Uterus (tissue), 4 donors: Measurements from ENCODE around the gene FAM90A1. TPM values are rescaled to one million over a fixed set of nuclear protein-coding genes. Genes with fewer than 3 reads are reported as not detected.
"Not testable (repeated sequence)": the region's sequence is repeated elsewhere in the genome, so short reads cannot be mapped to it uniquely, and the experiment has no call there.

ENCODE experiments used
- DNase-seq, 2 donors: peaks; one replicate each; pipeline ENCODE4 v3.0.0-alpha.2; 2019 to 2020
- H3K27ac ChIP-seq, 2 donors: fragments of 200-600 bp; sonication (generic); 1 replicate in 1 of 2; 2 replicates in 1 of 2; pipeline ENCODE4 v1.5.1; 2016 to 2018
- H3K27me3 ChIP-seq, 2 donors: fragments of 200-600 bp; sonication (generic); one replicate each; pipeline ENCODE4 v1.5.1; 2018 to 2019; ENCODE audit warnings: control low read depth in 1 of 2
- H3K36me3 ChIP-seq, 2 donors: fragments of 200-600 bp; sonication (generic); one replicate each; pipeline ENCODE4 v1.5.1; 2019; ENCODE audit warnings: control low read depth in 1 of 2
- H3K4me1 ChIP-seq, 2 donors: fragments of 200-600 bp; sonication (generic); one replicate each; pipeline ENCODE4 v1.5.1; 2018 to 2019; ENCODE audit warnings: control low read depth in 1 of 2
- H3K4me3 ChIP-seq, 2 donors: fragments of 200-600 bp; sonication (generic); 1 replicate in 1 of 2; 2 replicates in 1 of 2; pipeline ENCODE4 v1.5.1; 2018 to 2019; ENCODE audit warnings: mild to moderate bottlenecking in 1 of 2
- H3K9me3 ChIP-seq, 2 donors: fragments of 200-600 bp; sonication (generic); one replicate each; pipeline ENCODE4 v1.5.1; 2019; ENCODE audit warnings: control low read depth in 1 of 2
- intact Hi-C: fragments of 100-400 bp; cut with DNase I; formaldehyde crosslinking; loops from one replicate; pipeline ENCODE4 v1.15.1; 2023; ENCODE audit warnings: low total_unique reads
- total RNA-seq, 4 donors: library from RNA; depleted of rRNA in 3 of 4; stranded (reverse); fragments of >200 nt in 3 of 4; gene quantifications; one replicate each; pipeline versions ENCODE4 v1.1.0 to v1.2.4, GENCODE V29; 2014 to 2023
- donor health status: DM: yes; HTN: yes; CAD: no.

Gene FAM90A1
- under 1 TPM in 1 of 4 donors, not detected in 3; 0.21 TPM for total RNA-seq

GRCh38 chr12:8226992-8227731 is at the start of gene FAM90A1:
TSS of gene FAM90A1 (minus strand) at chr12:8227618. CDS start at chr12:8224832, 2,786 bp downstream.
- H3K9me3 ChIP-seq, intact Hi-C loops, H3K36me3 ChIP-seq, H3K4me1 ChIP-seq, H3K27me3 ChIP-seq, H3K27ac ChIP-seq: not testable (repeated sequence)
- H3K4me3 ChIP-seq, result peak within 1 kb of the TSS; percentile 6 to 29
- peak in 1 of 2 donors; percentile 44 for DNase-seq

GRCh38 chr12:8276397-8276796 is 49.0 kb upstream of the FAM90A1 start:
- H3K9me3 ChIP-seq, H3K27me3 ChIP-seq, H3K27ac ChIP-seq, H3K4me1 ChIP-seq, DNase-seq, H3K4me3 ChIP-seq, intact Hi-C loops, H3K36me3 ChIP-seq: not testable (repeated sequence)

- H3K27me3 ChIP-seq, intact Hi-C loops: not testable (repeated sequence)
Observed at GRCh38 chr12:8266706-8267105, 39.3 kb upstream of the FAM90A1 start.

GRCh38 chr12:8264236-8264635 is 36.8 kb upstream of the FAM90A1 start:
- H3K4me1 ChIP-seq, H3K27me3 ChIP-seq, H3K4me3 ChIP-seq, H3K9me3 ChIP-seq, H3K27ac ChIP-seq, H3K36me3 ChIP-seq, DNase-seq, intact Hi-C loops: not testable (repeated sequence)

More at GRCh38 chr12:8266706-8267105, 39.3 kb upstream of the FAM90A1 start:
- H3K36me3 ChIP-seq, DNase-seq, H3K9me3 ChIP-seq, H3K4me3 ChIP-seq, H3K27ac ChIP-seq, H3K4me1 ChIP-seq: not testable (repeated sequence)

GRCh38 chr12:8261111-8261554 is 33.7 kb upstream of the FAM90A1 start:
- peak; percentile 34 to 54 for DNase-seq

GRCh38 chr12:8256356-8256755 is 28.9 kb upstream of the FAM90A1 start:
- H3K27me3 ChIP-seq, H3K9me3 ChIP-seq, intact Hi-C loops, H3K36me3 ChIP-seq, H3K27ac ChIP-seq, DNase-seq, H3K4me1 ChIP-seq, H3K4me3 ChIP-seq: not testable (repeated sequence)

More at GRCh38 chr12:8261111-8261554, 33.7 kb upstream of the FAM90A1 start:
- H3K4me1 ChIP-seq, H3K27ac ChIP-seq, H3K4me3 ChIP-seq, H3K27me3 ChIP-seq, H3K9me3 ChIP-seq, intact Hi-C loops, H3K36me3 ChIP-seq: not testable (repeated sequence)

- intact Hi-C loops, H3K4me3 ChIP-seq, H3K27ac ChIP-seq, H3K4me1 ChIP-seq, DNase-seq, H3K36me3 ChIP-seq, H3K9me3 ChIP-seq, H3K27me3 ChIP-seq: not testable (repeated sequence)
Observed at GRCh38 chr12:8254705-8255104, 27.3 kb upstream of the FAM90A1 start.

GRCh38 chr12:8252056-8252818 is 24.8 kb upstream of the FAM90A1 start:
- H3K4me3 ChIP-seq, H3K4me1 ChIP-seq, DNase-seq, H3K27me3 ChIP-seq, H3K9me3 ChIP-seq, H3K36me3 ChIP-seq, intact Hi-C loops, H3K27ac ChIP-seq: not testable (repeated sequence)

GRCh38 chr12:8251616-8252015 is 24.2 kb upstream of the FAM90A1 start:
- H3K27ac ChIP-seq, H3K36me3 ChIP-seq, DNase-seq, intact Hi-C loops, H3K9me3 ChIP-seq, H3K4me1 ChIP-seq, H3K4me3 ChIP-seq, H3K27me3 ChIP-seq: not testable (repeated sequence)

GRCh38 chr12:8246941-8247535 is 19.6 kb upstream of the FAM90A1 start:
- H3K36me3 ChIP-seq, DNase-seq, H3K27me3 ChIP-seq, intact Hi-C loops, H3K27ac ChIP-seq, H3K9me3 ChIP-seq, H3K4me3 ChIP-seq, H3K4me1 ChIP-seq: not testable (repeated sequence)
